Measurements from ENCODE around the gene RNF8. TPM values are rescaled to one million over a fixed set of nuclear protein-coding genes. Genes with fewer than 3 reads are reported as not detected.
A peak's percentile ranks its signal among the peaks of the same experiment; 100 is the strongest.

Gene RNF8
- total RNA-seq, 1 experiment from 2014 or later: 17.7 TPM

DNA sequence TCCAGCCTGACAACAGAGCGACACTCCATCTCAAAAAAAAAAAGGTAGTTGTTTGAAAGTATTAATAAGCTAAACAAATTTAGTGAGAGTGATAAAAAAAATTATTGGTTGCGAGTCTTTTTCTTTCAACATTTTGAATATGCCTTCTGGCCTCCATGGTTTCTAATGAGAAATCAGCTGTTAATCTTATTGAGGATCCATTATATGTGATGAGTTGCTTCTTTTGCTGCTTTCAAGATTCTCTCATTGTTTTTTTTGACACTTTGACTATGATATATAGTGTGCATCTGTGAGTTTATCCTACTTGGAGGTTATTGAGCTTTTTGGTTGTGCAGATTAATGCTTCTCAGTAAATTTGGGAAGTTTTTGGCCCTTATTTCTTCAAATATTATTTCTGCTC lies 63.6 kb downstream of the RNF8 start:
- H3K9me3 ChIP-seq: no peaks in the 10 kb centered on the region
- Mint-ChIP-seq H3K4me1 (ENCODE audit: low read depth, unreplicated experiment) (peaks cover 8% of the 10 kb centered on the region), H3K36me3 (ENCODE audit: insufficient read depth, unreplicated experiment) (no peaks in the 10 kb centered on the region), H3K27ac (ENCODE audit: unreplicated experiment) (no peak overlapping the region), H3K9me3 (ENCODE audit: unreplicated experiment) (peaks cover 9% of the 10 kb centered on the region), H3K27me3 (ENCODE audit: insufficient read depth, unreplicated experiment) (no peaks in the 10 kb centered on the region), H3K4me3 (ENCODE audit: unreplicated experiment) (no peak overlapping the region)
- BruUV-seq (replicated peaks): no TSS peak
- ChIA-PET POLR2A (no interaction called here), CTCF (no interaction called here)
- H3K4me1 ChIP-seq: peaks cover 4% of the 10 kb centered on the region; the same call in 1 of the 2 replicates
- H3K36me3 ChIP-seq (ENCODE audit: control insufficient read depth, insufficient read depth, low read length): no peaks in the 10 kb centered on the region
- no peak overlapping the region for H3K4me3 ChIP-seq (ENCODE audit: low read depth, low read length)
- TF ChIP-seq, protein P1, sequence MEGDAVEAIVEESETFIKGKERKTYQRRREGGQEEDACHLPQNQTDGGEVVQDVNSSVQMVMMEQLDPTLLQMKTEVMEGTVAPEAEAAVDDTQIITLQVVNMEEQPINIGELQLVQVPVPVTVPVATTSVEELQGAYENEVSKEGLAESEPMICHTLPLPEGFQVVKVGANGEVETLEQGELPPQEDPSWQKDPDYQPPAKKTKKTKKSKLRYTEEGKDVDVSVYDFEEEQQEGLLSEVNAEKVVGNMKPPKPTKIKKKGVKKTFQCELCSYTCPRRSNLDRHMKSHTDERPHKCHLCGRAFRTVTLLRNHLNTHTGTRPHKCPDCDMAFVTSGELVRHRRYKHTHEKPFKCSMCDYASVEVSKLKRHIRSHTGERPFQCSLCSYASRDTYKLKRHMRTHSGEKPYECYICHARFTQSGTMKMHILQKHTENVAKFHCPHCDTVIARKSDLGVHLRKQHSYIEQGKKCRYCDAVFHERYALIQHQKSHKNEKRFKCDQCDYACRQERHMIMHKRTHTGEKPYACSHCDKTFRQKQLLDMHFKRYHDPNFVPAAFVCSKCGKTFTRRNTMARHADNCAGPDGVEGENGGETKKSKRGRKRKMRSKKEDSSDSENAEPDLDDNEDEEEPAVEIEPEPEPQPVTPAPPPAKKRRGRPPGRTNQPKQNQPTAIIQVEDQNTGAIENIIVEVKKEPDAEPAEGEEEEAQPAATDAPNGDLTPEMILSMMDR (IDR thresholded peaks at IDR 0.05; ENCODE audit: insufficient read depth in 1 of 2, low read depth in 1 of 2, low read length in 1 of 2, severe bottlenecking in 1 of 2, unreplicated experiment in 1 of 2): no peak
- intact Hi-C loops (cut with micrococcal nuclease; ENCODE audit: unreplicated experiment): no loop called here
- no peaks in the 10 kb centered on the region for H3K27me3 ChIP-seq (replicated peaks; ENCODE audit: control insufficient read depth, insufficient read depth, low read length)
- no peak for DNase-seq

DNA sequence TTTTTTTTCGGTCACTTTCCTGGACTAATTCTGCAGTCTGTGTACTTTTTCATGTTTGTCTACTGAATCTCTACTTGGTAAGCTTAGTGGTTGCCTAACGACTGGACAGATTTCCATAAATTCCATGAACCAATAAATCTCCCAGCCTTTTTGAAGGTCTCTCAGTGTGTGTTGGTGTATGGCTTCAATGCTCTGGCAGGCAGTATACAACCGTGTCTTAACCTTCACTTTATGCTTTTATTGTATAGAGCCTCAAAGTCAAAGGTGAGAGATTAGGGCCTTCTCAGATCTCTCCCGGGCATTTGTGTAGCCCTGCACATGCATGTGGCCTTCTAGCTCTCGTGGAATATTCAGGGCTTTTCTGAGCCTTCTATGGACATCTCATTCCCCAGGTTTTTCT lies 64.9 kb downstream of the RNF8 start:
- no peaks in the 10 kb centered on the region for H3K36me3 ChIP-seq (ENCODE audit: control insufficient read depth, insufficient read depth, low read length)
- H3K9me3 ChIP-seq: no peaks in the 10 kb centered on the region
- intact Hi-C loops (cut with micrococcal nuclease; ENCODE audit: unreplicated experiment): no loop called here
- peaks cover 14% of the 10 kb centered on the region for H3K4me1 Mint-ChIP-seq (ENCODE audit: low read depth, unreplicated experiment)
- ChIA-PET POLR2A (no interaction called here), CTCF (no interaction called here)
- peak; percentile 44 to 45 for DNase-seq
- no peaks in the 10 kb centered on the region for H3K27me3 ChIP-seq (replicated peaks; ENCODE audit: control insufficient read depth, insufficient read depth, low read length)
- H3K4me1 ChIP-seq: peaks cover 7% of the 10 kb centered on the region; the same call in 1 of the 2 replicates
- peaks cover 4% of the 10 kb centered on the region for H3K36me3 Mint-ChIP-seq (ENCODE audit: insufficient read depth, unreplicated experiment)
- H3K4me3 Mint-ChIP-seq (ENCODE audit: unreplicated experiment): no peak overlapping the region
- H3K9me3 Mint-ChIP-seq (ENCODE audit: unreplicated experiment): peaks cover 9% of the 10 kb centered on the region
- no TSS peak for BruUV-seq (replicated peaks)
- no peak overlapping the region for H3K27ac Mint-ChIP-seq (ENCODE audit: unreplicated experiment)
- TF ChIP-seq, protein P1 (IDR thresholded peaks at IDR 0.05; ENCODE audit: insufficient read depth in 1 of 2, low read depth in 1 of 2, low read length in 1 of 2, severe bottlenecking in 1 of 2, unreplicated experiment in 1 of 2): no peak
- H3K27me3 Mint-ChIP-seq (ENCODE audit: insufficient read depth, unreplicated experiment): no peaks in the 10 kb centered on the region
- no peak overlapping the region for H3K4me3 ChIP-seq (ENCODE audit: low read depth, low read length)

DNA sequence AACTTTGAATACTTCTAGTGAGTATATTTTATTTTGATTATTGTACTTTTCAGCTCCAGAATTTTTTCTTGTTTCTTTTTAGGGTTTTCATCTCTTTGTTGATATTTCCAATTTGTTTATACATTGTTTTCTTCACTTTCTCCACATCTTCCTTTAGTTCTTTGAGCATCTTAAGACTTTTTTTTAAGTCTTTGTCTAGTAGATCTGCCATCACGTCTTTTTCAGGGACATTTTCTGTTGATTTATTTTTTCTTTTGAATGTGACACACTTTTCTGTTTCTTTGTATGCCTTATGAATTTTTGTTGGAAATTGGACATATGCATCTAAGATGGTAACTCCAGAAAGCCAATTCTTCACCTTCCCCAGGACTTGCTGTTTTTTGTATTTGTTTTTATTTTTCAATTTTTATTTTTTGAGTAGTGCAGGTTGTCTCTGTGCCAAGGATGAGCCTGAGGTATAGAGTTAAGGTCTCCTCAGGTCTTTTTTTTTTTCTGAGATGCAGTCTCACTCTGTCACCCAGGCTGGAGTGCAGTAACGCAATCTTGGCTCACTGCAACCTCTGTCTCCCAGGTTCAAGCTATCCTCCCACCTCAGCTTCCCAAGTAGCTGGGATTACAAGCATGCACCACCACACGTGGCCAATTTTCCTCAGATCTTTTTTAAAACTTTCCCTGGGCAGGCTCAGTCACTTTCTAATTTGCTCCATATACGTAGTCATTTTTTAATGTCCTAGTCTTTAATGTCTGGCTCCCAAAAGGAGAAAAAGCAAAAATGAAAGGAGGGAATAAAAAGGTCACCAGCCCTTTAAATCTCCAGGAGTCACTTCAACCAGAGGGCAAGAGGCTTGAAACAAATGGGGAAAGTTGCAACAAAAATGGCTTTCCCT lies 72.5 kb downstream of the RNF8 start:
- H3K27ac Mint-ChIP-seq (ENCODE audit: unreplicated experiment): no peak overlapping the region
- POLR2A ChIA-PET: no interaction called here
- no peaks in the 10 kb centered on the region for H3K27me3 Mint-ChIP-seq (ENCODE audit: insufficient read depth, unreplicated experiment)
- H3K36me3 ChIP-seq (ENCODE audit: control insufficient read depth, insufficient read depth, low read length): no peaks in the 10 kb centered on the region
- H3K27me3 ChIP-seq (replicated peaks; ENCODE audit: control insufficient read depth, insufficient read depth, low read length): no peaks in the 10 kb centered on the region
- no peak for DNase-seq
- H3K9me3 ChIP-seq: no peaks in the 10 kb centered on the region; the same call in 1 of the 2 replicates
- TF ChIP-seq, protein P1 (IDR thresholded peaks at IDR 0.05; ENCODE audit: insufficient read depth in 1 of 2, low read depth in 1 of 2, low read length in 1 of 2, severe bottlenecking in 1 of 2, unreplicated experiment in 1 of 2): no peak
- BruUV-seq (replicated peaks): no TSS peak
- H3K4me1 ChIP-seq: 0 out of 2 replicates have a peak, but pooled peaks cover 3% of the 10 kb centered on the region
- H3K9me3 Mint-ChIP-seq (ENCODE audit: unreplicated experiment): no peaks in the 10 kb centered on the region
- no peak overlapping the region for H3K4me3 Mint-ChIP-seq (ENCODE audit: unreplicated experiment)
- peaks cover 6% of the 10 kb centered on the region for H3K4me1 Mint-ChIP-seq (ENCODE audit: low read depth, unreplicated experiment)
- peaks cover 7% of the 10 kb centered on the region for H3K36me3 Mint-ChIP-seq (ENCODE audit: insufficient read depth, unreplicated experiment)
- no peak overlapping the region for H3K4me3 ChIP-seq (ENCODE audit: low read depth, low read length)
- intact Hi-C loops (cut with micrococcal nuclease; ENCODE audit: unreplicated experiment): no loop called here
- CTCF ChIA-PET: no interaction called here

Measured in Caco-2 (cell line).